GM21576 (cell line): ENCODE results near the gene FAM234A.
"Not testable (repeated sequence)": the region's sequence is repeated elsewhere in the genome, so short reads cannot be mapped to it uniquely, and the experiment has no call there.

Experiments used
- ATAC-seq: cut with Tn5 transposase; IDR thresholded peaks from one replicate; pipeline ENCODE4 v1.9.1; 2021; ENCODE audit warnings: mild to moderate bottlenecking, moderate library complexity; ENCODE audit not compliant: unreplicated experiment

FAM234A gene

DNA sequence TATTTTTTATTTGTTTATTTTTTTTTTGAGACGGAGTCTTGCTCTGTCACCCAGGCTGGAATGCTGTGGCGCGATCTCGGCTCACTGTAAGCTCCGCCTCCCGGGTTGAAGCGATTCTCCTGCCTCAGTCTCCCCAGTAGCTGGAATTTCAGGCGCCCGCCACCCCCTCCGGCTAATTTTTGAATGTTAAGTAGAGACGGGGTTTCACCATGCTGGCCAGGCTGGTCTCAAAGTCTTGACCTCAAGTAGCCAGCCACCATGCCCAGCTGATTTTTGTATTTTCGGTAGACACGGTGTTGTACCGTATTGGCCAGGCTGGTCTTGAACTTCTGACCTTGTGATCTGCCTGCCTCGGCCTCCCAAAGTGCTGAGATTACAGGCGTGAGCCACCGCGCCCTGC lies 4.3 kb upstream of the FAM234A start:
- ATAC-seq, result not testable (repeated sequence)

DNA sequence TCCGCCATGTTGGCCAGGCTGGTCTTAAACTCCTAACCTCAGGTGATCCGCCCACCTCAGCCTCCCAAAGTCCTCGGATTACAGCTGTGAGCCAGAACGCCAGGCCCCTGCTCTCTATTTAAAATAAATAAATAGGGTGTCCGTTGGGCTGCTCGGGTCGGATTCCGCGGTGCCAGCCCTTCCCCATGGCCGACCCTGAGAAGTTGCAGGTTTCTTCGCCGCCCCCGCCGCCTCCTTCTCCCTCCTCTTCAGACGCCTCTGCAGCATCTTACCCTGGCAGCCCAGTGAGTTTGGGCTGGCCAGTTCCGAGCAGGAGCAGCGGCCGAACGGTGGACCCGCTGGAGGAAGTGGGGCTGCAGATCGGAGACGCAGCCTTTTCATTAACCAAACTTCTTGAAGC lies 3.7 kb upstream of the FAM234A start:
- no peak for ATAC-seq

DNA sequence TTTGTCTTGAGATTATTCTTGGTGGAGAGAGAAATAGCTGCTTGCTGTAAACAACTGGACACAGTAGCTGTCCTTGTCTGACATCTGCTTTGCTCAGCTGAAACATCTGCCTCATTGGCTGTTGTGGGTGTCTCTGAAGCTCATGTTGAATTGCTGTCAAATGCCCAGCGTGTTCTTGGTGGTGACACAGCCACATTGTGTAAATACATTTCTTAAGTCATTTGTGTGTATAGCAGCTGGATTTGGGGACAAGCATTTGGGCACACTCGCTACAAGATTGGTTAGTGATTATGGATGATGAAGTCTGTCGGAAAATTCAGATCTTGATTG lies 5.3 kb downstream of the FAM234A start:
- ATAC-seq, result no peak

DNA sequence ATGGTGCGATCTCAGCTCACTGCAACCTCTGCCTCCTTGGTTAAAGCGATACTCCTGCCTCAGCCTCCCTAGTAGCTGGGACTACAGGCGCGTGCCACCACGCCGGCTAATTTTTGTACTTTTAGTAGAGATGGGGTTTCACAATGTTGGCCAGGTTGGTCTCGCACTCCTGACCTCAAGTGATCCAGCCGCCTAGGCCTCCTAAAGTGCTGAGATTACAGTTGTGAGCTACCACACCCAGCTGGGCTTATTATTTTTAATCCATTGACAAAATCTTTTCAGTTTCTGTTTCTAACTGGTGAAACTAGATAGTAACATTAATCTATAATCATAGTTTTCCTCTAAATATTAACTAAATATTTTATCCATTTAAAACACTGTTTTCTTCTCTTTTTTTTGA lies 5.9 kb downstream of the FAM234A start:
- ATAC-seq, result no peak

DNA sequence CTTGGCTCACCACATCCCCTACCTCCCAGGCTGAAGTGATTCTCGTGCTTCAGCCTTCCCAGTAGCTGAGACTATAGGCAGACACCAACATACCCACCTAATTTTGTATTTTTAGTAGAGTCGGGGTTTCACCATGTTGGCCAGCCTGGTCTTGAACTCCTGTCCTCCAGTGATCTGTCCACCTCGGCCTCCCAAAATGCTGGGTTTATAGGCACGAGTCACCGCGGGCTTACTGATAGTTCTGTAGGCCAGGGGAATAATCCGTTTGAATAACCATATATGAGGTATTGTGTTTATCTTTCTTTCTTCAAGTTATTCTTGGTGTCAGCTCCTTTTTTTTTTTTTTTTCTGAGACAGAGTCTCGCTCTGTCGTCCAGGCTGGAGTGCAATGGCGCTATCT lies 7.7 kb downstream of the FAM234A start:
- no peak for ATAC-seq

DNA sequence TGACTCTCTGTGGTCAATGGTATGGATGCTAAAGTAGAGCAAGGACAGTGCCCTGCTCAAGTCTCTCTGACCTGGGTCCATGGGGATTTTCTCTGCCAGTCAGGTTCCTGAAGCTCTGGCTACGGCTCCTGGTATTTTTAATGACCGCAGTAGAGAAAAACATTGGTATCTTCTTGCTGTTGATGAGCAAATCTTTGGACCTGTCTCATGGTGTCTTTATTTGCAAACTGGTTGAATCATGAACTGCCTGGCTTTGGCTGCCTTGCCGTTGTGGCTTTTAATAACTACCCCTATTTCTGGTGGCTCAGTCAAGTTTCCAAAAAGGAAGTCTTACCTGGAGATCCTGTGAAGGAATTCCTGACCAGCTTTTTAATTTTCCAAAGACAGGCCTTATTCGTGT lies 8.7 kb downstream of the FAM234A start:
- ATAC-seq, result no peak

DNA sequence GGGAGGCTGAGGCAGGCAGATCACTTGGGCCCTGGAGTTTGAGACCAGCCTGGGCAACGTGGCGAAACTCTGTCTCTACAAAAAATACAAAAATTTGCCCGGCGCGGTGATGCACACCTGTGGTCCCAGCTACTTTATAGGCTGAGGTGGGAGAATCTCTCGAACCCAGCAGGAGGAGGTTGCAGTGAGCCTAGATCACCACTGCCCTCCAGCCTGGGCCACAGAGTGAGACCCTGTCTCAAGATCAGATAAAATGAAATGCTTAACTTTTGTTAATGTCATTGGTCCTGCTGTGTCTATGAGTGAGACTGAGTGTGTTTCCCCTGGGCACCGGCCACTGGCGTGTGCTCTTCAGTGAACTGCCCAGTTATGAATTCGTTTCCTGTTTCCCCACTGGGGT lies 10.5 kb downstream of the FAM234A start:
- no peak for ATAC-seq

DNA sequence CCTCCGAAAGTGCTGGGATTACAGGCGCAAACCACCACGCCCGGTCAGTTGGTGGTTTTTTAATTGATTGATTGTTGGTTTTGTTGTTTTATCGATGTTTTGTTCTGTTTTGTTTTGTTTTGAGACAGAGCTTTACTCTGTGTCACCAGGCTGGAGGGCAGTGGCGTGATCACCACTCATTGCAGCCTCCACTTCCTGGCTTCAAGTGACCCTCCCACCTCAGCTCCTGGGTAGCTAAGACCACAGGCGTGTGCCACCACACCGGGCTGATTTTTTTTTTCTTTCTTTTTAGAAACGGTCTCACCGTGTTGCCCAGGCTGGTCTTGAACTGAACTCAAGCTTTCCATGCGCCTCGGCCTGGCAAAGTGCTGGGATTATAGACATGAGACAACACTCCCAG lies 12.4 kb downstream of the FAM234A start:
- ATAC-seq, result no peak

DNA sequence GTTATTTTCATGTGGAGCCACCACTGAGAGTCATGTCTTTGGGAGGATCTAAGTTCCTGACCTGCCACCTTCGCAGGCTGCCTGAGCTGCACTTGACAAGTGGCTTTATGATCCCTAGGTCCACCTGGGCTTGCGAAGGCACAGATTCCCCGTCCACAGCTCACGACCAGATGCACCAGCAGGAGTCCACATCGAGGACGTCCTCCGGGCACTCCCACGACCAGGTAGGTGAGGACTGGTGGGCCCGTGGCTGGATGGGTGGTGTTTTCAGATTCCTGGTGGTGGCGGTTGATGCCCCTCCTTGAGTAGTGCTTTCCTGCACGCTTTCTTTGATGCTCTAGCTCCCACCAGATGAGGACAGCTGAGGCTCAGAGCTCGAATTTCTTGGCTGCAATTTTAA lies 14.8 kb downstream of the FAM234A start:
- ATAC-seq, result no peak

DNA sequence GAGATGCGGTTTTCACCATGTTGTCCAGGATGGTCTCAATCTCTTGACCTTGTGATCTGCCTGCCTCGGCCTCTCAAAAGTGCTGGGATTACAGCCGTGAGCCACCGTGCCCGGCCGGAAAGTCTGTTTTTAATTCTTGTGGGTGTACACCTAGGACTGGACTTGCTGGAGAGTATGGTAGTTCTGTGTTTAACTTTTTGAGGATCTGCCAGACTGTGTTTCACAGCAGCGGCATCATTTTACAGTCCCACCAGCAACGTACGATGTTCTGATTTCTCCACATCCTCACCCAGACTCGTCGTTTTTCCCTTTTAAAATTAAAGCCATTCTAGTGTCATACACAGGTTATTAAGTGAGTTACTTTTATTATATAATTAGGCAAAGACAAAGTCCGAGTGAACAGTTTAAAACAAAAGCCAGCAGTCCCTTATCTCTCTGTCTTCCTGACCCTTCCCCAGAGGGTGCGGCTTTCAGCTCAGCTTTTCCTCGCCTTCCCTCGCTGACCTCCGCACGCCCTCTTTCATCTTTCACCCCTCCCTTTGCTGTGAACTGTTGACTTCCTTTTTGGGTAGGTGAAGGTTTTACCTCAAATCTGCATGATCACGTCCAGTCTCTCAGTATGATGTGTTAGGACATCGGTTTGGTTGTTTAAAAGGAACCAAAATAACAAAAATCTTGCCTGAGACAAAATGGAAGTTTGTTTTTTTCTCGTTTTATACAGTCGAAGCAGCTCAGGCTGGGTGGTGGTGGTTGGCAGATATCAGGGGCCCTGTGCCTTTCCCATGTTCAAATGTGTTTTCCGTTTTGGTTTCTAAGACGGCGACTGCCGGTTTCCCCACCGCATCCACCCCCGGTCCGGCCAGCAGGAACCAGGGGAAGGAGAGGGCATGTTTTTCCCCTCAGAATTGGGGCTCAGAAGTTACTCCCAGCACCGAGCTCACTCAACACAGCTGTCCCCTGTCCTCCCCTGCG lies 18.0 kb downstream of the FAM234A start:
- peak; percentile 39 for ATAC-seq

DNA sequence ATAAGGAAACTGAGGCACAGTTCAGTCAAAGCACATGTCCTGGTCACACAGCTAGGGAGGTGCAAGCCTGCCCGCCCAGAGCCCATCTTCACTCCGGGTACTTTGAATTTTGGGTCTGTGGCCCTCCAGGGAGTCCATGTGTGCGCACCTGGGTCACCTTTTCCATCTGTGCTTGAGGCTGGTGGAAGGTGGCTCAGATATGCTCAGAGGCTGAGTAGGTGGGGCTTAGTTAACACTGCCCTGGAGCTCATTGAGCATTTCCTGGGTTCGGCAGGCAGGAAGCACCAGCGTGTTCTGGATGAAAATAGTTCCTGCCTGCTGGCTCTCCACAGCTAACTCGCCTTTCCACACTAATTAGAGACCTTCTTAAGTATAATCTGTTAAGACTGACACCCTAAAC lies 19.2 kb downstream of the FAM234A start:
- no peak for ATAC-seq

DNA sequence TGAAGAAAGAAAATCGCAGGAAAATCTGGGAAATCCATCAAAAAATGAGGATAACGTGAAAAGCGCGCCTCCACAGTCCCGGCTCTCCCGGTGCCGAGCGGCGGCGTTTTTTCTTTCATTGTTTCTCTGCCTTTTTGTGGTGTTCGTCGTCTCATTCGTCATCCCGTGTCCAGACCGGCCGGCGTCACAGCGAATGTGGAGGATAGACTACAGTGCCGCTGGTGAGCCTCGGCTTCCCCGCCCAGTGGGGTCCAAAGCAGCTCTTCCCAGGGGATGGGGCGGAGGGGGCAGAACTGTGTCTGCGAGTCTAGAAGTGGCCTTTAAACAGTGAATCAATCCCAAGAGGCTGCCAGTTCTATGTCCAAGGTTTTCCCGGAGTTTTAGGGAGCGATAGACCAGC lies 19.8 kb downstream of the FAM234A start:
- no peak for ATAC-seq

DNA sequence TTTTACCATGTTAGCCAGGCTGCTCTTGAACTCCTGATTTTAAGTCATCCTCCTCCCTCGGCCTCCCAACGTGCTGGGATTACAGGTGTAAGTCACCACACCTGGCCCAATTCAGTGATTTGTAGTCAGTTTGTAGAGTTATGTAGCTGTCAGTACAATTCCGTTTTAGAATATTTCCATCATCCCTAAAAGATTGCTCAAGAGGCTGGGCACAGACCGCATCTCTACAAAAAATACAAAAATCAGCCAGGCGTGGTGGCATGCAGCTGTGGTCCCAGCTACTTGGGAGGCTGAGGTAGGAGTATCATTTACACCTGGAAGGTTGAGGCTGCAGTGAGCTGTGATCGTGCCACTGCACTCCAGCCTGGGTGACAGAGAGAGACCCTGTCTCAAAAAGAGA lies 20.6 kb downstream of the FAM234A start:
- no peak for ATAC-seq

DNA sequence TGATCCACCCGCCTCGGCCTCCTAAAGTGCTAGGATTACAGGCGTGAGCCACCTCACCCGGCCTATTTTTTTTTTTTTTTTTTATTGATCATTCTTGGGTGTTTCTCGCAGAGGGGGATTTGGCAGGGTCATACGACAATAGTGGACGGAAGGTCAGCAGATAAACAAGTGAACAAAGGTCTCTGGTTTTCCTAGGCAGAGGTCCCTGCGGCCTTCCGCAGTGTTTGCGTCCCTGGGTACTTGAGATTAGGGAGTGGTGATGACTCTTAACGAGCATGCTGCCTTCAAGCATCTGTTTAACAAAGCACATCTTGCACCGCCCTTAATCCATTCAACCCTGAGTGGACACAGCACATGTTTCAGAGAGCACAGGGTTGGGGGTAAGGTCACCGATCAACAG lies 23.5 kb downstream of the FAM234A start:
- ATAC-seq, result not testable (repeated sequence)

DNA sequence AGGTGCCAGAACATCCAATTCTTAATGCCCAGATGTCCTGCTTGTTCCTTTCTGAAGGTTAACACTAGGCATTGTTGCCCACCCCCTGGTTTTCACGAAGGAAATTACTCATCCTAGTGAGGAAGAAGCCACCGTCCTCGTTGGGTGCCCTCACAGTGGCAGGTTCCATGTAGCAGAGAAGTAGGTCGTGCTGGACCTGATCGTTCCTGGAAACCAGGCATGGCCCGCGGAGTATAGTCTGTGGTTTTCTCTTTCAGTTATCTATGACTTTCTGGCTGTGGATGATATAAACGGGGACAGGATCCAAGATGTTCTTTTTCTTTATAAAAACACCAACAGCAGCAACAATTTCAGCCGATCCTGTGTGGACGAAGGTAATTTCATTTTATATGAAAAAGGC lies 24.6 kb downstream of the FAM234A start:
- ATAC-seq, result no peak

DNA sequence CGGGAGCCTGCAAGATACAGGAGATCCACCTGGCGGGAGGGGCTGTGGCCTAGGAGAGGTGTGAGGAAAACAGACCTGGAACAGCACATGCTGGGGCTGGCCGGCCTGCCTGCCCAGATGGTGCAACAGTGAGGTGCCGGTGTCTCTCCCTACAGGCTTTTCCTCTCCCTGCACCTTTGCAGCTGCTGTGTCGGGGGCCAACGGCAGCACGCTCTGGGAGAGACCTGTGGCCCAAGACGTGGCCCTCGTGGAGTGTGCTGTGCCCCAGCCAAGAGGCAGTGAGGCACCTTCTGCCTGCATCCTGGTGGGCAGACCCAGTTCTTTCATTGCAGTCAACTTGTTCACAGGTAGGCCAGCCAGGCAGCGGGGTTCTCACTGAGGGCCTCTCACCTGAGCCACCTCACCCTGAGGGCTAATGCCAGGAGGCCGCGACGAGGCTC lies 25.2 kb downstream of the FAM234A start:
- ATAC-seq, result no peak

DNA sequence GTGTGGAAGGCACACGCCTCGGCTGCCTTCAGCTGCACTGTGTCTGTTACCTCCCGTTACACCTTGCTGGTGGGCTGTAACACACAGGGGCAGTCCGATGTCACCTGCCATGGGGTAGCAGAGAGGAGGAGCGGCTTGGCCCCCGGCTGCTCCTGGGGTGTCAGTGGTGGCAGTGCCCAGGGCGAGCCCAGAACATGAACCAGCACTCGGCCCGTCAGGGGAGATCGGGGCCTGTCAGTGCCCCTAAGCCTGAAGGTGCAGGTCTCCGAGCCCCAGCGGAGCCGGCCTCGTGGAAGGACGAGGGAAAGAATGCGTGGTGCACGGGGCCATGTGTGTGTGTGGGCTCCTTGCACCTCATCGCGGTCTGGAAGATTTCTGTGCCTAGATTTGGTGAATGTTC lies 25.7 kb downstream of the FAM234A start:
- ATAC-seq, result no peak

DNA sequence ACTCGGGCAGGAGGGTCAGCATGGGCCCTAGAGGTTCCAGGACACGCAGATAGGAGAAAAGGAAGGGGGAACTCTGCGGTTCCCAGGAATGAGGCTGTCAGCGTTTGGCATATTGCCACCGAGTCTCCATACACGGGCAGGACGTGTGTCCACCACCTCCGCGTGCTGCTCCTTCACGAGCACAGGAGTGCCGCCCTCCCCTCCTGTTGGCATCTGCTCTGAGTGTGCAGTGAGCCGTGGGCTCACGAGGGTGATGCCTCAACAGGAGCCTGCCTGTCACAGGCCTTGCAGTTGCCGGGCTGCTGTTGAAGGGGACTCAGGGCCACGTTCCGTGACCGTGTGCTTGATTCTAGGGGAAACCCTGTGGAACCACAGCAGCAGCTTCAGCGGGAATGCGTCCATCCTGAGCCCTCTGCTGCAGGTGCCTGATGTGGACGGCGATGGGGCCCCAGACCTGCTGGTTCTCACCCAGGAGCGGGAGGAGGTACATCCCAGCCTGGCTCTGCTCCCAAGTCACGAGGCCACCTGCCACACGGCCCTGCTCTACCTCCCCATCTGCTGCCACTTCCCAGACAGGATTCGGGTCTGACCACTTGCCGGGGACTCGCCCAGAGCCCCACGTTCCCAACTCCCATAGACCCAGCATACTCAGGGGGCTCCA lies 26.5 kb downstream of the FAM234A start:
- no peak for ATAC-seq

DNA sequence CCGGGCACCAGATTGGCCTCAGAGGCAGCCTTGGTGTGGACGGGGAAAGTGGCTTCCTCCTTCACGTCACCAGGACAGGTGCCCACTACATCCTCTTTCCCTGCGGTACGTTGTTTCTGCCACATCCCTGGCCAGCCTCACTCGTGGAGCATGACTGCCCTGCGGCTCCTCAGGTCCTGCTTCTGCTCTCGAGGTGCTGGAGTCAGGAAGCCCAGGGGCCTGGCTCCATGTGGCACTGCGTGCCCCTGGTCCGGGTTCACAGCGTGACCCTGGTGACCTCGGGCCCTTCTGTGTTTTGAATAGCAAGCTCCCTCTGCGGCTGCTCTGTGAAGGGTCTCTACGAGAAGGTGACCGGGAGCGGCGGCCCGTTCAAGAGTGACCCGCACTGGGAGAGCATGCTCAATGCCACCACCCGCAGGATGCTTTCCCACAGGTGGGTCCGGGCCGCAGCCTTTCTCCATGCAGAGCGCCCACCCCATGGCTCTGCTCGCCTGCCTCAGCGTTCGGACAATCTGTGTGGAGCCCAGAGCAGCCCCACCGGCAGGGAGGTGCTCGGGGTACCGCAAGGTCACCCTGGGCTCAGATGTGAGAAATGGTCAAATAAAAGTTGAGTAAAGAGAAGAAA lies 27.6 kb downstream of the FAM234A start:
- no peak for ATAC-seq

DNA sequence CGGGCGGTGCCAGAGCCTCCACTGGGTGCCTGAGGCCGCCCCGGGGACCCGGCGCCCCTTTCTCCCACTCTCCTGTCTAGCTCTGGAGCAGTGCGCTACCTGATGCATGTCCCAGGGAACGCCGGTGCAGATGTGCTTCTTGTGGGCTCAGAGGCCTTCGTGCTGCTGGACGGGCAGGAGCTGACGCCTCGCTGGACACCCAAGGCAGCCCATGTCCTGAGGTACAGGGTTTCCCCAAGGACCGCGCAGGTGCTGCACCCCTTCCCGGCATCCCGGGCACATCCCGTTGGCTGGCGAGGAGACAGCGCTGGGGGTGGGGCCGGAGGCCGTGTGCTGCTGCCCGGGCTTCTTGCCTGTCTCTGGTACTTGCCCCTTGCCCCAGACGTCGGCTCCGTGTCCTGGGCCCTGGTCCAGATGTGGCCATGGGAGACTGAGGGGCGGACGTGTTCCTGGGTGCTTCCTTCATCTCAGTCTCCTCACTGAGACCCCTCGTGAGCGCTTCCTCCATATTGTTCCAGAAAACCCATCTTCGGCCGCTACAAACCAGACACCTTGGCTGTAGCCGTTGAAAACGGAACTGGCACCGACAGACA lies 28.7 kb downstream of the FAM234A start:
- ATAC-seq, result no peak

DNA sequence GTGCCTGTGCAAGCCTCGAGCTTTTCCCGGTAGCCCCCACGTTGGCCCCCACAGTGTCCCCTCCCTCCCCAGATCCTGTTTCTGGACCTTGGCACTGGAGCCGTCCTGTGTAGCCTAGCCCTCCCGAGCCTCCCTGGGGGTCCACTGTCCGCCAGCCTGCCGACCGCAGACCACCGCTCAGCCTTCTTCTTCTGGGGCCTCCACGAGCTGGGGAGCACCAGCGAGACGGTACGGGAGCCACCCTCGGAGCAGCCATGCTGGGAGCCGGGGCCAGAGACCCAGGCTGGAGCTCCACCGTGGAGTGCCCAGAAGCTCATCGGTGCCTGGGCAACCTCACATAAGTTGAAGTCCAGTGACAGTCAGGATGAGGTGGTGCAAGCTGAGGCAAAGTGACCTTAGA lies 29.3 kb downstream of the FAM234A start:
- ATAC-seq, result no peak
